T-helper 1 cell treated with Interleukin-12 subunit alpha and Interleukin-12 subunit beta and Interleukin-4 antibody, amounts not matched to agents 30 ng/mL and 1 ng/mL, for 36 hours (primary cell): Measurements from ENCODE around the gene ARPP21. TPM values are rescaled to one million over a fixed set of nuclear protein-coding genes. Genes with fewer than 3 reads are reported as not detected.

ENCODE experiments used
- intact Hi-C: fragments of 100-400 bp; cut with micrococcal nuclease; formaldehyde crosslinking; loops from one replicate; pipeline ENCODE4 v1.15.1; 2024
- total RNA-seq: library from RNA; stranded (reverse); gene quantifications from 2 replicates; pipeline ENCODE4 v1.2.3, GENCODE V29; 2022

ARPP21 gene
- total RNA-seq, 1 donor from 2014 or later: not detected

DNA sequence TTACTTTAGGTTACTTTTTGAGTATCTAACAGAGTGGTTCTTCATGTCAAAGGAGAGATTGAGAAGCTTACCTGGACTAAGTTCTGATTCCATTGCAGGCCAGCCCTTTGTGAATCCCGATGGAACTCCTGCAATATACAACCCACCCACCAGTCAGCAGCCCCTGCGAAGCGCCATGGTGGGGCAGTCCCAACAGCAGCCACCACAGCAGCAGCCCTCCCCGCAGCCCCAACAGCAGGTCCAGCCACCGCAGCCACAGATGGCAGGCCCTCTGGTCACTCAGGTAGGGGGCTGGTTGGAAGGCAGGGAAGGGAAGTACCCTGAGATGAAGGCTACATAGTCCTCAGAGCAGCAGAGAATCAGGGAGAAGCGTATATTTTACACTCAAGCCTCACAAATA is 97.8 kb downstream of the ARPP21 start:
- intact Hi-C loops: no loop called here

DNA sequence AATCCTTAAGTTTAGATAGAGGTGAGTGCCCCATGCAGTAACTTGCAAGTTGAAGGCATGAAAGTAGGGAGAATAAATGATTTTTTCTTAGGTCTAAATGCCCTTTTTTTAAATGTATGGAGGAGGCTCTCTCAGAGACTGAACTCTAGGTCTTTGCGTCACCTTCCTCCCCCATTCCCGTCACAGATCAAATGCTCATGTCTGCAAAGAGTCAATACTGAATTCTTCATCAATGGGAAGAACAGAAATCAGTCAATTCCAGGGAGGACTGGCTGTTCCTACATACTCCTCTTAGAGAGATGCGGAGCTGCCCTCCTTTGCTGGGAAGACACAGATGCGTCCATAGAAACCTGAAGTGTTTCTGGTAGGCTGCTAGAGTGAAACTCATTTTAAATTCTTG is 98.2 kb downstream of the ARPP21 start:
- intact Hi-C loops: no loop called here

DNA sequence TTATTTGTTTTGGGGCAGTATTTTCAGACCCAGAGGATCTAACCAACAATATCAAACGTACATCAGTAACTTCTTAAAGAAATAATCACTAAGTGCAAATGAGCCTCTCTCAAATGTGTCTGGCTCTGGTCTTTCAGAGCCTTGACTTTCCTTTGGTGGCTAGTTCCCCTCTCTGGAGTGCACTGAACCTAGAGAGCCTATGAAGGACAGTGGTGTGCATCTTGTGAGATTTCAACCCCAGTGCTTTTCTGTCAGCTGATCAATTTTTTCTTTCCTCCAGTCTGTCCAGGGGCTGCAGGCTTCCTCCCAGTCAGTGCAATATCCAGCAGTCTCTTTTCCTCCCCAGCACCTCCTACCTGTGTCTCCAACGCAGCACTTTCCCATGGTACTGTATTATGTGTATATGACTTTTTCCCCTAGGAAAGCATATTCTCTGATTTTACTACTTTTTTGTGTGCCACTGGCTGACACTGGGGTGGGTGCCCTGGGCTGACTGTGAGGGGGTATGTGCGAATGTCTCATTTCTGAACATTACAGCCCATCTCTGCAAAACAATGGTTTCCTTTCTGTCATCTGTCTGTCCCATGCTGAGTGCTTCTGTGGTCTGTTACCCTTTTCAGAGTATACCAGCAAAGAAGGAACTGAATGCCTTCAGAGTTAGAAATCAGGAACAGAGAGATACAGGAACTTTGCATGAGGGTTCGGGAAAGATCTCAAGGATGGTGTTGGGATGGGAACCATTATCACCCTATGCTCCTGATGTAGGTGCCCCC is 98.8 kb downstream of the ARPP21 start:
- intact Hi-C loops: no loop called here

DNA sequence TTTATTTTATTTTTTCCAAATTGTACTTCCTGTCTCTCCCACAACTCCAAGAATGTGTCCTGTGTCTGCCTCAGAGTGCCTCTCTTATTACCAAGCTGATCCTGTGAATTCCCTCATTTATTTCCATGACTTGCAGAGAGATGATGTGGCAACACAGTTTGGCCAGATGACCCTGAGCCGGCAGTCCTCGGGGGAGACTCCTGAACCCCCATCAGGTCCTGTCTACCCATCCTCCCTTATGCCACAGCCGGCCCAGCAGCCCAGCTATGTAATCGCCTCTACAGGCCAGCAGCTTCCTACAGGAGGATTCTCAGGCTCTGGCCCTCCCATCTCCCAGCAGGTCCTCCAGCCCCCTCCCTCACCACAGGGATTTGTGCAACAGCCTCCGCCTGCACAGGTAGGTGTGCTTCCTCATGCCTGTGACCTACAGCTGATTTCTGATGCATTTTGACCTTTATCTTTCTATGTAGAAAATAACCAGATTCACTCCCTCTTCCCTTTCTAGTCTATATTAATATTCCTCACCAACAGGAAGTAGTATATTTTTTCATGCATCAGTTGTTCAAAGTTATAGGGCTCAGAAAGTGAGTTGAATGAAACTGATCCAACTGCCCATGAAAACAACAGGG is 100.0 kb downstream of the ARPP21 start:
- intact Hi-C loops: no loop called here

DNA sequence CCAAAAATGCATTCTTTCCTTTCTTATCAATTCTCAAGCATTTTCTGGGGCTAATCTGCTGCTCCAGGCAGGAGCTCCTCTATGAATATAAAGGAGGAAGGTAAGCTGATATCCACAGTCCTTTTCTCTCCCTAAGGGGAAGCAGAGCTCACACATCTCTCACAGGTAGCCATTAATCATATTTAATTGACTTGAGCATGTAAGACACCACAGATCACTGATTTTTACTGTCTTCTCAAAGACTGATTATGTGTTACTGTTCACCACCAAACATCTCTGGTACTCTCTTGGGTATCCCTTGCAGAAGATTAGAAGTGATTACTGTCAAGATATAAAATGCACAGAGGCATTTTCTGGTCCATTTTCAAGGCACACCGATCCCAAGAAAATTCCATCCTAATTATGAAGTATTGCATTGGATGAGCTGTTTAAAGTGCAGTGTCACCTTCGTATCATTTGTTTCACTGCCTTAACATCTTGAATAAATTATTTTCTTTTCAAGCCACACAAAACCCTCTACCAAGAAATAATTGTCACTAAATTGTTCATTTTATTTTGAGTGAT is 100.7 kb downstream of the ARPP21 start:
- intact Hi-C loops: no loop called here

DNA sequence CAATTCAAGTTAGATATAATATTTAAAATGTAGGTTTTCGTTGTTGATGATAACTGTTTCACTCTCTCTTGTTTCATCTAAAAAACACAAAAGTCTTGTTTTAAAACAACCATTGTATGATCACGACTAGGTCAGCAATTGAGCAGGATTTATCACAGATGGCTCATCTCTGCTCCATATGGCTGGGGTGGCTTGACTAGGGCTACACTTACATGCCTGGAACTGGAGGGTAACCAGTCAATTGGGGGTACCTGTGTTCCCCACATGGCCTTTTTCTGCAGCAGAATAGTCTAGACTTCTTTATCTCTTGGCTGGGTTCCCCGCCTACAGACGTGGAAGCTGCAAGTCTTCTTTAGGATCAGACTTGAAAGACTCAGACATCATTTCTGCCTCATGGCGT is 103.9 kb downstream of the ARPP21 start:
- intact Hi-C loops: no loop called here

DNA sequence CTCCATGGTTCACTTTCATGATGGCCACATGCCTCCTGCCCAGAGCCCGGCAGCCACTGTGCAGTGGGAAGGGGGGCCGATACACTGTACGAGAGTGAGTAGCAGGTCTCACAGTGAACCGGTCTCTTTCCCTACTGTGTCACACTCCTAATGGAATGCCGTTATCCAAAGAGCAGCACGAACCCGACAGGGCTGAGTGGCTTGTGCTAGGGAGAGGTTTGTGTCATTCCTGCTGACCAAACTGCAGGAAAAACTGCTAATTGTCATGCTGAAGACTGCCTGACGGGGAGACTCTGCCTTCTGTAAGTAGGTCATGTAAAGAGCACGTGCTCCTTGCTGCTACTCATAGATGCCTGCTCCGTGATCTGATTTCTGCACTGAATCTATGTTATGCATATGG is 105.1 kb downstream of the ARPP21 start:
- intact Hi-C loops: no loop called here

DNA sequence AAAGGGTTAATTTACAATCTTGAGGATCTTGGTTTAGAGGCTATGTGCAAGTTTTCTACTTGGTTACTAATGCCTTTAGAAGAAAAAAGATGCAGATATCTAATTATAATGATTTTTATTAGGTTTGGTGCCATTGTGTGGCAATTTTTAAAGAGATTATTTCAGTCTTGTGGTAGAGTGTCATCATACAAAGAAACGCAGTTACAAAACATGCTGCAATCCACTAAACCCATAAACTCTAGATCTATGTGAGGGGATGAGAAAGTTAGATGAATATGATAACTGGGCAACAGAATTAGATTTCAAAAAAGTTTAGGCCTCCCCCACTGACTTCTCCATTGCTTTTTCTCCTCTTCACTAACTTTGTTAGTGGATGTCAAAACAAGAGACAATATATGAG is 106.0 kb downstream of the ARPP21 start:
- intact Hi-C loops: no loop called here

DNA sequence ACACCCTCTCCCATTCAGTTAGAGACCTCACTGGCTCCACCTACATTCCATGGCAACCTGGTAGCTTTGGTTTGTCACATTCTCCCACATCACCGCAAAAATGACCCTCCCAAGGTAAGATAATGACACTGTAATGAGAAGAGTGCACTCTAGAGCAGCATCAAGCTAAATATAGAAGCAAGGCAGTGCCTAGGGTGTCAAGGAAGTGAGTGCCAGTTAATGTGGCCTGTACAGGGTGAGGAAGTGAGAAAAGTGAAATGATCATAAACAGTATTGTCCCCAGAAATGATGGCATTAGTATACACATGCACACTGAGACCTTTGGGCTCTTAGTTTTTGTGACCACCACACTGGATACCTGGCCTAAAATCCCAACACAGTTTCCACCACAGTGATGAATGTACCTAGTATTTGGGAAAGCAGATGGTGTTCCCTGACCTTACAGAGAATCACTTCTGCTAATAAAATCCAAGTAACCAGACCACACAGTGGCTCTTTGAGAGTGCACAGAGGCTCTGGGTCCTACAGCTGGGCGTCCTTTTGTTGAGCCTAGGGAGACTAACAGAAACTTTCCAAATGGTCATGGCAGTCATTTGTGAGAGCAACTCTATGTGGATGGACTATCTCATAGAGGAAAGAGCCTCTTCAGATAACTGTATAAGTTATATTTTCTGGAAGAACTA is 106.6 kb downstream of the ARPP21 start:
- intact Hi-C loops: no loop called here

DNA sequence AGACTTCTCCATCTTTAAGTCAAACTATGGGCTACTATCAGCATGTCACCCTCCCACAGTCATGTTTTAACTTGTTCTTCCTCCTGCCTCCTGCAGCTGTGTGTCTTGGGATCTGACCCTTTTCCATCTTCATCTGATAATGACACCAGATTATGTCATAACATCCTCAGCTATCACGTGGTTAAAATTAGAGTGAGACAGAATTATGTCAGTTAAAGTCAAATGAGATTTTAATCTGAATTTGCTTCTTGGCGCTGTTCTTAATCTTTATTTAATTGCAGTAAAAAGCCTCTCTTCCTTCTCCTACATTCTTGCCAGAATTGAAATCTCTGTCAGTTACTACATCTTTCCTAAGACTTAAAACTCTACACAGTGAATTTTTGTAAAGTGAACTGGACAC is 107.2 kb downstream of the ARPP21 start:
- intact Hi-C loops: no loop called here

DNA sequence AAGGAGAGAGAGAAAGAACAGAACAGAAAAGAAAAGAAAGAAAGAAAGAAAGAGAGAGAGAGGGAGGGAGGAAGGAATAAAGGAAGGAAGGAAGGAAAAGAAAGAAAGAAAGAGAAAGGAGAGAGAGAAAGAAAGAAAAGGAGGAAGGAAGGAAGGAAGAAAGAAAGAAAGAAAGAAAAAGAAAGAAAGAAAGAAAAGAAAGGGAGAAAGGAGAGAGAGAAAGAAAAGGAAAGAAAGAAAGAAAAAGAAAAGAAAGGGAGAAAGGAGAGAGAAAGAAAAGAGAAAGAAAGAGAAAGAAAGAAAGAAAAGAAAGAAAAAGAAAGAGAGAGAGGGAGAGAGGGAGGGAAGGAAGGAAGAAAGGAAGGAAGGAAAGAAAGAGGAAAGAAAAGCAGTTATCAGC is 108.8 kb downstream of the ARPP21 start:
- intact Hi-C loops: no loop called here

DNA sequence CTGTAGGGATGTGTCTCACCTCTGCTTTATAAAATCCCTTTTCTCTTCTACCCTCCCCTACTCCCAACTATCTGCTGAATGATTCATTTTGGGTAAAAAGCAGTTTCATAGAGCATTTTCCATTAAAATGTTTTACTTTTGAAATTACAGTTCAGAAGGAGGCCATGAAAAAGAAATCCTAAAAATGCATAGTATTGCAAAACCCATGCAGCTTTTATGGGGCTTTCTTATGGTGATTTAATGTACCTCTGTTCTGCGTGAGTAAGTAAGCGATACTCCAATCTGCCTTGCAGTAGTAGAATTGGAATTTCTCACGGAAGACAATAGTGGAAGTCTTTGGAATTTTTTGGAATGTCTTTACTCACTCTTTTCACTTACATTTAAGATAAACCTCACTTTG is 111.9 kb downstream of the ARPP21 start:
- intact Hi-C loops: no loop called here

DNA sequence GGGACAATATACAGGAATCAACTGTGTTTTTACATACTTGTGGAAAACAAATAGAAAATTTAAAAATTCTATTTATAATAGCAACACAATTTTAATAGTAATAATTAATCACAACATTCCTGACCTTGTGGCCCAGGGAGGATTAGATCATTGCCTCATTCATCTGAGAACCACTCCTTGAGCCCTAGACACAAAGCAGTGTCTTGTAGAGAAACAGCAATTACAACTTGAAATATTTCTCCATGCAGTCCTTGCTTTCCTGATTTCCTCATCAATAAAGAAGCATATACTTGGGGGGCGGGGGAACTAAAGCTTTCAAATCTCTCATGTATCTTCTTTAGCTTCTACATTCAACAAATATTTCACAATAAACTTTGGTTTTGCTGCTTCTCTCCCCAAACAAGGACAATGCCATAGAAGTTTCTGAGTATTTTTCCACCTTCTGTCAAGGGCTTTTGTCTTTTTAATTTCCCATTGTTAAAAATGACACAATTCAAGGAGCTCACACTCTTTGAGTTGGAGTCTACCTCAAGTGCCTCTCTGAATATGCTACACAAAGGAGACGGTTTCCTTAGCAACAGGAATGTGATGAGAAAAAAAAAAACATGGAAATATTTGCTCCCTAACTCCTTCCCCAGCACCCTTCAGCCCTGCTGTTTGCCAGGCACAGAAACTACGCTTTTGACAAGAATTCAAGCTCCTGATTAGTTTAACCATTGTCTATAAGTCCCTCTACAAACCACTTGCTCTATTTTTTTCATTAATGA is 118.8 kb downstream of the ARPP21 start:
- intact Hi-C loops: no loop called here

DNA sequence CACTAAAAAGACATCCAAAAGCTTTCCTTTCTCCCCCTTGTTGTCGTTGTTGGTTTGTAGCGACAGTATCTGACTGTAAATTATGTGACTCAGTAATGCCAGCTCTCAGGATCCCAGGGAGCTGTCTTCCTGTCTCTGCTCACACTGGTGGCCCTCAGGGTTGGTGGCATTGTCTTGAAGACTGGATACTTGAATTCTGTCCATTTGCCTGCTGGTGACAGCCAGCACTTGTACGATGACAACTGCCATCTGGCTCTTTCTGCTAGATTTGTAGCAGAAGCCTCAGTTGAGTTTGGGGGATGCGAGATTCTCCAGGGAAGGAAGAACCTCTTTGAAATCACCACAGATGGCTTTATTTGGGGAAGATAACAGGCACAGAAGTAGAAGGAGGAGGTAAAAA is 120.8 kb downstream of the ARPP21 start:
- intact Hi-C loops: no loop called here

DNA sequence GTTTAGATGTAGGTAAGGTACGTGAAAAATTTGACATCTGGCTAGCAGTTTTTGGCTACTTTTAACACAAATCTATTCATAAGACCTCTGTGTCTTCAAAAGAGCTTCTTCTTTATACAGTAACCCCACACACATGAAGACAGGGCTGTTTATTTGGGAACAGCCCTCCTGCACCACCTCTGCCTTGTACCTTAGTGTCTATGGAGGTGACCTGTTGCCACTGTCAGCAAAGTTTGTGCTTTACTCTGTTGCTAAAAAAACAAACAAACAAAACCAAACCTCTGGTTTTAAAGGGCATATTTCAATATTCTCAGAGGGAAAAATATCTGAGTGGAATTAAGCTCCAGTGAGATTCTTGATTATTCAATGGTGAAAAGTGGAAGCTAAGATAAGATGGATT is 122.0 kb downstream of the ARPP21 start:
- intact Hi-C loops: no loop called here

DNA sequence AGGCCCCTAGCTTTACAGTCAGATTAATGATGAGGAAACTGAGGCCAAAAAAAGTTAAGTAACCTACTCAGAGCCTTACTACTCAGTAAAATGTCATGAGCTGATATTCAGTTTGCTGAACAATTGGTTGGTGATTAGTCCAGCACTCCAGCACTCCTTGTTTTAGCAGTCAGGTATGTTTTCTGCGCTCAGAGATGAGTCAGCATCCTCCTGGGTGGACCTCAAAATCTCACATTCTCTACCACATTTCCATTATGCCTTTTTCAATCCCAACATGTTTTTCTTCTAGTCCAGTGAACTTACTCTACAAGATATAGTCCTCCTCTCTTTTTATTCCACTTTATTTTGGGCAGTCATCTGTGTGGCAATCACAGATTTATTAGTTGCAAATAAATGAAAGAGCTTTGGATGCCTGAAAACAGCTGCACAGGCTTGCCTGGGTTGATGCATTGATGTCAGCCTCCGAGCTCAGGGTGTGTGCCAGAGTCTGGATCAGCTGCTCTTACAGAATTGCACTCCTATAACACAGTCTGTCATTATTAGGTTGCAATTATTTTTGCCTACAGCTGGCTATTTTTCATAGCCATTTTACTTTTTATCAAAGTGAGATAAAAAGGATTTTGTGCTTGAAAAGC is 133.2 kb downstream of the ARPP21 start:
- intact Hi-C loops: no loop called here

DNA sequence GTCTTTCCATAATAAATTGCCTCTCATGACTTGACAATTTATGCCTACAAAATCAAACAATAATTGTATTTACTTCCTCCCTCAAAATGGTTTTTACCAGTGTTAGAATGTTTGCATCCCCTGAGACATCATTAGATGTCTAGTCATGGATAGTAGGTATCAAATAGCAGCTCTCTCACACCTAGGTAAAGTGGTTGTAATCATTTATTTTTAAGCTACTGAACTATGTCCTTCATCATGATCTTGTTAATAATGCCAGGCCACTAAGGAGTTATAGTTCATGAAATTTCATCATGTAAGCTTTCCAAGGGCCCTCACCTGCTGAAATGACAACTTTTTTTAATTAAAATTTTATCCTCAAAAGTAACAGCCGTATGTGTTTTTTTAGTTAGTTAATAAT is 134.1 kb downstream of the ARPP21 start:
- intact Hi-C loops: no loop called here

DNA sequence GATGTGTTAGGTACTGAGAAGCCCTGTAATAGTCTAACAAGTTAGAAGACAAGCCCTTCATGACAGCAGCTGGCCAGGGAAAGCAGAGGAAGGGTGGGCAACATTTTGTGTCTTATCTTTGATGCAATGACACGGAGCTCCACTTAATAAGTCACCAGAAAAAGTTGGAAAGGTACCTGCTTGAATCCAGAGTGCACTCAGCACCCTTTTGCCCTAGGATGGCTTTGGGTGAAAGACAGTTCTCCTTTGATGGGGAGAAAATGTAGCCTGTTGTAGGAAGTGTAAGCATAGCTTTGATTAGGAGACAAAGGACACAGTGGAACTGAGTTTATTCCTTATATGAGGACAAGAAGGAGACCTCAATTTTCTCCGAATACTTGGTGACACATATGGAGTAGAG is 137.0 kb downstream of the ARPP21 start:
- intact Hi-C loops: no loop called here

DNA sequence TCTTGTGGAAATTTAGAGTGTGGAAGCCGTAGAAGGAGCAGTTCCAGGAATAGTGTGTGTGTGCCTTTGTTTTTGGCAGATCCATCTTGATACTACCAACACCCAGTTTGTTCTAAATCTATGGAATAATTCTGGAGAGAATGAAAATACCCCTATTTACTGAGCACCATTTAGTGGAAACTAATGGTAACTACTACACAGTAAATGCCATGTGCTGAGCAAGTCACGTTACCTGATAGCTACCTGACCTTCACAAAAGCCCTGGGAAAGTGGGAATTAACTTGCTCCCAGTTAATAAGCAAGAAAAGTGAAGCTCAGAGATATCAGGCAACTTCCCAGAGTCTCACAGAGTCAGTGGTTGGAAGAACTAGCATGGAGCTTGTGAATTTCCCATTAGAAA is 137.7 kb downstream of the ARPP21 start:
- intact Hi-C loops: no loop called here

DNA sequence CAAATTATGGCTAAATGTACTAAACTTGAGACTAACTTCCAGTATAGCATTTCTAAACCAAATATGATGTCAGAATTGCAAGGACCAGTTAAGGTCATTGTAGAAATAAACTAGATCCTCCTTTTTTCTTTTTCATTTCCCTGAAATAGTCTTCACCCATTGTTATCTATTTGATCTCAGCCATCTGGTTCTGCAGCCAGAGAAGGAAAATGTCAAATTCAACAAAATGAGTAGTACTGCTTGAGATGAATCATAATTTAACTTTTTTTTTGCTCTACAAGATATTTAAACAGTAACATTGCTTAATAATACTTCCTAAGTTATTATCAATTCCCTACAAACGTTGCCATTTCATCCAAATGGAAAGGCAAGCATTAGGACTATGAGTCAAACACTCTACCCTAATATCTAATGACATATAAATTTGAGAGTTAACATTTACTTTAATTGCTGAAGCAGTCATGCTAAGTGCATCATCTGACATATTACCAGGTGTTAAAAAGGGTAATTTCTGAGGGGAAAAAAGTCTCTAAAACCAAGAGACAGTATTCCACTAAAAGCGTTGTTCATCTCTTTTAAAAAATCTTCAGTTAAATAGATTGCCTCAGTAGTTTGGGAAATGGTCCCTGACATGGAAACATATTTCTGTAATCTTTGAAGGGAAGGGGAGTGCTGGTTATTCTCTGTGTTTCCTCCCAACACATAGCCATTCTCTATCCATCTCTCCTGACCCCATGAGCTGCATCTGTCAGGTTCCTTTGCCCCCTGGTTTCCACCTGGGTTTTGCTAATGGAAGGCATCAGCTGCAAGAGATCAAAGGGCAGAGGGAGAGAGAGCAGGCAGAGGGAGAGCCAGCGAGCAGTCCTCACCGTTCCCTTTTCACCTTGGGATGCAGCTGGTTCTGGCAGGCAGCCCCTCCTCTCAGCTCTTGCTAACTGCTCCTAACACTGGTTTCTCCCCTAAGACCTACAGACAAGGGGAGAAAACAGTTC is 138.5 kb downstream of the ARPP21 start:
- intact Hi-C loops: no loop called here
